Gastroesophageal sphincter (tissue), 3 donors: ENCODE measurements around the gene PABPN1L.

Experiments used
- CTCF ChIP-seq, 4 experiments: fragments of 200-600 bp in 2 of 4; fragments of 450-650 bp in 2 of 4; sonication (generic) in 1 of 4; IDR thresholded peaks; one replicate each; pipeline ENCODE4 v1.5.1; 2017 to 2019; ENCODE audit warnings: antibody characterized with exemption in 4 of 4, mild to moderate bottlenecking in 2 of 4, moderate library complexity in 2 of 4
- EP300 ChIP-seq: sonication (generic); formaldehyde crosslinking; IDR thresholded peaks from one replicate; pipeline ENCODE4 v1.6.1; 2017; ENCODE audit warnings: antibody characterized with exemption, mild to moderate bottlenecking

- no peak for TF ChIP-seq CTCF (IDR thresholded peaks at IDR 0.05)
- no peak for TF ChIP-seq EP300
Observed at GRCh38 chr16:88848557-88848956, 17.9 kb downstream of the PABPN1L start.
